ENCODE data around the gene ZNF112.

Gene ZNF112

GRCh38 chr19:44280916-44281315 lies 75.6 kb downstream of the ZNF112 start:
- DNase-seq: no peak

GRCh38 chr19:44278181-44278690 lies 78.2 kb downstream of the ZNF112 start:
- no peak for DNase-seq

GRCh38 chr19:44277331-44277730 lies 79.1 kb downstream of the ZNF112 start:
- DNase-seq: no peak
